Mesenchymal stem cell (in vitro differentiated cells and primary cell): ENCODE results near the gene OR52J3. TPM values are rescaled to one million over a fixed set of nuclear protein-coding genes. Genes with fewer than 3 reads are reported as not detected.

Source experiments
- DNase-seq: peaks from one replicate; pipeline ENCODE4 v3.0.0-alpha.2; 2013
- H2AFZ ChIP-seq: one replicate; pipeline ENCODE4 v1.6.1; 2013; ENCODE audit warnings: low read depth, mild to moderate bottlenecking, control low read depth, inconsistent platforms, low read length, moderate library complexity
- H2AK5ac ChIP-seq: 2 replicates; pipeline ENCODE4 v1.6.1; 2013; ENCODE audit warnings: low read length, moderate library complexity, mild to moderate bottlenecking, inconsistent platforms; ENCODE audit not compliant: severe bottlenecking
- H2BK120ac ChIP-seq: one replicate; pipeline ENCODE4 v1.6.1; 2013; ENCODE audit warnings: low read depth, mild to moderate bottlenecking, inconsistent platforms, low read length, moderate library complexity
- H2BK12ac ChIP-seq, 2 experiments: one replicate each; pipeline ENCODE4 v1.6.1; 2013; ENCODE audit warnings: inconsistent platforms in 2 of 2, low read length in 2 of 2, mild to moderate bottlenecking in 2 of 2, moderate library complexity in 2 of 2, control low read depth in 1 of 2
- H2BK15ac ChIP-seq: one replicate; pipeline ENCODE4 v1.6.1; 2013; ENCODE audit warnings: mild to moderate bottlenecking, low read depth, inconsistent platforms; ENCODE audit not compliant: poor library complexity, severe bottlenecking
- H2BK5ac ChIP-seq: 2 replicates; pipeline ENCODE4 v1.6.1; 2013; ENCODE audit warnings: low read depth, mild to moderate bottlenecking, low read length, control low read depth, inconsistent platforms; ENCODE audit not compliant: poor library complexity, severe bottlenecking
- H3K14ac ChIP-seq, 2 experiments: one replicate each; pipeline ENCODE4 v1.6.1; 2013; ENCODE audit warnings: inconsistent platforms in 2 of 2, low read length in 2 of 2, control low read depth in 1 of 2, mild to moderate bottlenecking in 1 of 2, moderate library complexity in 1 of 2
- H3K18ac ChIP-seq, 2 experiments: one replicate each; pipeline ENCODE4 v1.6.1; 2013; ENCODE audit warnings: inconsistent platforms in 2 of 2, low read length in 2 of 2, control low read depth in 1 of 2, low read depth in 1 of 2, mild to moderate bottlenecking in 1 of 2
- H3K23ac ChIP-seq, 2 experiments: one replicate each; pipeline ENCODE4 v1.6.1; 2013; ENCODE audit warnings: inconsistent platforms in 2 of 2, low read length in 2 of 2, mild to moderate bottlenecking in 2 of 2, moderate library complexity in 2 of 2, control low read depth in 1 of 2
- H3K27ac ChIP-seq: 2 replicates; pipeline ENCODE4 v1.5.1; 2013; ENCODE audit warnings: mild to moderate bottlenecking, moderate library complexity, low read length, control low read depth, inconsistent platforms; ENCODE audit not compliant: poor library complexity, severe bottlenecking
- H3K27me3 ChIP-seq, 2 experiments: 2 replicates each; pipeline versions ENCODE4 v1.6.1 to v1.7.0; 2013; ENCODE audit warnings: low read length in 2 of 2, mild to moderate bottlenecking in 2 of 2, moderate library complexity in 2 of 2, control low read depth in 1 of 2, inconsistent platforms in 1 of 2; ENCODE audit not compliant: control insufficient read depth in 1 of 2, insufficient read depth in 1 of 2
- H3K36me3 ChIP-seq, 2 experiments: 2 replicates each; pipeline versions ENCODE4 v1.6.1 to v1.7.0; 2013; ENCODE audit warnings: low read length in 2 of 2, control low read depth in 1 of 2, inconsistent platforms in 1 of 2, low read depth in 1 of 2, mild to moderate bottlenecking in 1 of 2; ENCODE audit not compliant: insufficient read depth in 2 of 2, control insufficient read depth in 1 of 2
- H3K4ac ChIP-seq, 2 experiments: one replicate each; pipeline ENCODE4 v1.6.1; 2013; ENCODE audit warnings: inconsistent platforms in 2 of 2, low read length in 2 of 2, mild to moderate bottlenecking in 2 of 2, moderate library complexity in 2 of 2, control low read depth in 1 of 2, low read depth in 1 of 2
- H3K4me1 ChIP-seq: 2 replicates; pipeline ENCODE4 v1.6.1; 2013; ENCODE audit warnings: low read depth, low read length, control low read depth; ENCODE audit not compliant: control insufficient read depth, insufficient read depth
- H3K4me2 ChIP-seq: 2 replicates; pipeline ENCODE4 v1.6.1; 2013; ENCODE audit warnings: low read length, mild to moderate bottlenecking, inconsistent platforms; ENCODE audit not compliant: poor library complexity, severe bottlenecking
- H3K4me3 ChIP-seq, 2 experiments: 2 replicates each; pipeline versions ENCODE4 v1.5.1 to v1.7.0; 2013; ENCODE audit warnings: low read length in 2 of 2, mild to moderate bottlenecking in 2 of 2, control low read depth in 1 of 2, low read depth in 1 of 2; ENCODE audit not compliant: insufficient read depth in 1 of 2
- H3K79me1 ChIP-seq: replicated peaks from 2 replicates; pipeline ENCODE4 v1.6.1; 2013; ENCODE audit warnings: mild to moderate bottlenecking, control low read depth, low read length, inconsistent platforms; ENCODE audit not compliant: poor library complexity, severe bottlenecking
- H3K9ac ChIP-seq: 2 replicates; pipeline ENCODE4 v1.7.0; 2013; ENCODE audit warnings: mild to moderate bottlenecking, low read length, moderate library complexity
- H3K9me3 ChIP-seq: 2 replicates; pipeline ENCODE4 v1.7.0; 2013; ENCODE audit warnings: mild to moderate bottlenecking, low read length; ENCODE audit not compliant: control insufficient read depth
- H4K8ac ChIP-seq: one replicate; pipeline ENCODE4 v1.6.1; 2013; ENCODE audit warnings: inconsistent platforms, mild to moderate bottlenecking, low read length, moderate library complexity
- H4K91ac ChIP-seq: one replicate; pipeline ENCODE4 v1.6.1; 2013; ENCODE audit warnings: mild to moderate bottlenecking, low read length, inconsistent platforms
- WGBS: methylation state at CpG from one replicate; pipeline ENCODE4 v1.1.7; 2013; ENCODE audit warnings: mixed read lengths; 5-methylcytosine and 5-hydroxymethylcytosine counted together
- polyA plus RNA-seq, 2 experiments: library from polyadenylated mRNA; stranded (reverse); fragments of 200-250 nt; gene quantifications; one replicate each; pipeline ENCODE4 v1.2.3, GENCODE V29; 2013

Gene OR52J3
- not detected for polyA plus RNA-seq (2013, experiment 1 of 2)
- not detected for polyA plus RNA-seq (2013, experiment 2 of 2)

DNA sequence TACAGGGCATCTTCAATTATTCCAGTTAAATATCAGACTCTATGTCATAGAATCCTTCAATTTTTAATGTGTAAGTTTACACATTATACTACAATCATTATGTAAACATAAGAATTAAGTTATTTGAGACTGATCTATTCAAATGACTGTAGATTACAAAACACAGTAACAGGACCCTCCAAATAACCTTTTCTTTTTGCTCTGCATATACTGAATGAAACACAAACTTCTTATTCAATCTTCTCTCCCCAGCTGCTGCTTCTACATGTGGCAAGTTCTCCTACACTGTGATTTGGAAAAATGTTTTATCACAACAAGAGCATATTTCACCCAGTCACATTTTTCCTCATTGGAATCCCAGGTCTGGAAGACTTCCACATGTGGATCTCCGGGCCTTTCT is at the start of gene OR52J3:
Gene OR52J3 (plus strand): TSS at position 301 of the 400 bp plus-strand sequence. CDS start 0 bp downstream, at position 301.
- H2BK120ac ChIP-seq = no peak within 1 kb of the TSS
- no peak within 1 kb of the TSS for H3K4me3 ChIP-seq
- WGBS = 88% methylated on average over 1 of the region's 1 CpG

DNA sequence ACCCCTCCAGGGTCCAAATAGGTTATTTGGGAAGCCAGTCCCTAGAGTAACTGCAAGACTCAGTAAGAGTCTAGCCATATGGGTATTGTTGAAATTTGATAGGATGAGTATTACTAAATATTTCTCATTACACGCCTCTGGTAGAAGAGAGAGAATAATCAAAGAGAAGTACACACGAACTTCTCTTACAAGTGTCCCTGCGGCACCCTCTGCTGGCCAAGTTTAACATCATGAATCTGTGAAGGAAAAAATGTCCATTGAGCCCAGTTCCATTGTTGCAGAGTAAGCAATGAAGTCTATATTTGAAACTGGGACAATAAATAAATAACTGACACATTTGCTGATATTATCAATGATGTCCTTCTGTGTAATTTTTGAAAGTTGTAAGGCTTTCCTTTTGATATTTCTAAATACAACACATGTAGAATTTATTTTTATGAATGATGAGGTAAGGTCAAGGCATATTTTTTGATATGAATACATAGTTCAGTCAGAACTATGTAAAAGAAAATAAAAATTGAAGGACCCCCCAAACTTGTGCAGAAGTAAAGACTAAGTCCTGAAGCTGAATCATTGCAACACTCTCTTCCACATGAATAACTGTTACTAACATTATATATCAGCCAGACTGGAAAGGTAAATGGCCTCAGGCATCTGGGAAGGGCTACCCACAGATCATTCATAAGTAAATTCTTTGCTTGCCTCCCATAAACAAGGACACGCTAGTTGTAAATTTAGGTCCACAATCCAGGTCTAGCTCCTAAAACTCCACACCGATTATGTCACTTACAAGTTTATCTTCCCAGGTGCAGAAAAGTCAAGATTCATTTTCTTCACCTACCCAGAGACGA is 41.7 kb upstream of the OR52J3 start:
- no peak overlapping the region for H2BK5ac ChIP-seq

More for the DNA sequence above, at the start of gene OR52J3:
- no peak within 1 kb of the TSS for H3K14ac ChIP-seq
- H2AK5ac ChIP-seq = no peak within 1 kb of the TSS
- no peaks in the 10 kb centered on the region for H3K36me3 ChIP-seq
- H2AFZ ChIP-seq = no peak within 1 kb of the TSS
- no peak within 1 kb of the TSS for H2BK5ac ChIP-seq
- H3K4me1 ChIP-seq = no peaks in the 10 kb centered on the region
- H4K91ac ChIP-seq = no peak within 1 kb of the TSS
- H3K79me1 ChIP-seq = no peaks in the 10 kb centered on the region
- H3K9ac ChIP-seq = no peak within 1 kb of the TSS
- H2BK12ac ChIP-seq = no peak within 1 kb of the TSS
- no peak within 1 kb of the TSS for H4K8ac ChIP-seq
- no peak for DNase-seq
- no peak within 1 kb of the TSS for H3K4me2 ChIP-seq
- H3K18ac ChIP-seq = no peak within 1 kb of the TSS
- no peaks in the 10 kb centered on the region for H3K9me3 ChIP-seq
- H3K27me3 ChIP-seq = no peaks in the 10 kb centered on the region
- H3K4ac ChIP-seq = no peak within 1 kb of the TSS
- no peak within 1 kb of the TSS for H3K27ac ChIP-seq
- H3K23ac ChIP-seq = no peak within 1 kb of the TSS
- H2BK15ac ChIP-seq = no peak within 1 kb of the TSS

DNA sequence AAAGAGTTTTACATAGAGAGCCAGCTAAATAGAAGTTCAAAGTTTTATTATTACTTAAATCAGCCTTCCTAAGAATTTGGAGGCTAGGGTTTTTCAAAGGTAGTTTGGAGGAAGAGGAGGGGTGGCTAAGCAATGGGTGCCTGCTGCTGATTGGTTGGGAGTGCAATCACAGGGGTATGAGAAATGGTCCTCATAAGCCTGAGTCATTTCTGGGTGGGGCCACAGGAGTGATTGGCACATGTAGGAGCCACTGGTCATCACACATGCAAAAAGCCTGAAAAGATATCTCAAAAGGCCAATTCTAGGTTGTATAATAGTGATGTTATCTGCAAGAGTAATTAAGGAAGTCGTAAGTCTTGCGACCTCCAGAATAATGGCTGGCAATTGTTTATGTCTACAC is 38.8 kb upstream of the OR52J3 start:
- H3K4me1 ChIP-seq = no peaks in the 10 kb centered on the region
- H2BK15ac ChIP-seq = no peak overlapping the region
- no peak overlapping the region for H2BK120ac ChIP-seq
- no peak overlapping the region for H3K4me3 ChIP-seq
- no peak overlapping the region for H2AFZ ChIP-seq
- no peaks in the 10 kb centered on the region for H3K36me3 ChIP-seq
- H3K9ac ChIP-seq = no peak overlapping the region
- H2AK5ac ChIP-seq = no peak overlapping the region
- H3K14ac ChIP-seq = no peak overlapping the region
- H2BK5ac ChIP-seq = no peak overlapping the region
- no peaks in the 10 kb centered on the region for H3K79me1 ChIP-seq
- no peak overlapping the region for H4K8ac ChIP-seq
- no peaks in the 10 kb centered on the region for H3K9me3 ChIP-seq
- peaks cover under 1 to 18% of the 10 kb centered on the region in 2 experiments for H3K27me3 ChIP-seq
- WGBS = no CpG with 5 or more reads among the region's 2 CpGs
- peak; percentile 2 for DNase-seq
- H3K4ac ChIP-seq = no peak overlapping the region
- no peak overlapping the region for H2BK12ac ChIP-seq
- no peak overlapping the region for H3K23ac ChIP-seq
- H4K91ac ChIP-seq = no peak overlapping the region
- no peak overlapping the region for H3K4me2 ChIP-seq
- no peak overlapping the region for H3K27ac ChIP-seq
- no peak overlapping the region for H3K18ac ChIP-seq

More for the DNA sequence above, 41.7 kb upstream of the OR52J3 start:
- Histone ChIP-seq H3K4me2 (no peak overlapping the region), H3K36me3 (no peaks in the 10 kb centered on the region), H2AK5ac (no peak overlapping the region), H3K23ac (no peak overlapping the region), H2BK120ac (no peak overlapping the region), H3K27me3 (peaks cover 3 to 21% of the 10 kb centered on the region in 2 experiments), H3K27ac (no peak overlapping the region), H3K18ac (no peak overlapping the region), H2AFZ (no peak overlapping the region), H3K79me1 (no peaks in the 10 kb centered on the region), H3K4ac (no peak overlapping the region), H2BK12ac (no peak overlapping the region), H4K8ac (no peak overlapping the region), H2BK15ac (no peak overlapping the region), H4K91ac (no peak overlapping the region), H3K14ac (no peak overlapping the region), H3K4me3 (no peak overlapping the region), H3K9ac (no peak overlapping the region), H3K4me1 (no peaks in the 10 kb centered on the region), H3K9me3 (no peaks in the 10 kb centered on the region)
- WGBS = 60% methylated on average over 4 of the region's 6 CpGs
- peak; percentile 54 for DNase-seq

DNA sequence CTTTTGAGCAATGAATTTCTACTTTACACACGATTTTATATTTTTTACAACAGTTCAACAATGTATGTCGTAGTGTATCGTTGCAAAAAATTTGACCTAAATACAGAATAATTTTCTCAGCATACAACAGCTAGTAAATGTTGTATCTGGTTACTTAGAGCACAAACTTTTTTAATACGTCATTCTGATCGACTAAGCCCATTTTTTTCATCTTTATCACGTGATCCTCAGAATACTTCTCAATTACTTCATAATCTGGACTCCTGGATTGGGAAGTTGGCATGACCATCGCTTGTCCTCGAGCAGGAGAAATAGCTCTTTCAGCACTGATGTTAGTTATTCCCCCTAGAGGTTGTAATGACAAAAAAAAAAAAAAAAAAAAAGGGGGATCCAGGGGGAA is 35.1 kb upstream of the OR52J3 start:
- 77% methylated on average over 8 of the region's 8 CpGs for WGBS

More for the DNA sequence above, 35.1 kb upstream of the OR52J3 start:
- H3K36me3 ChIP-seq = no peaks in the 10 kb centered on the region
- no peak overlapping the region for H2BK5ac ChIP-seq
- H3K14ac ChIP-seq = no peak overlapping the region
- no peak overlapping the region for H3K4me2 ChIP-seq
- H3K4me1 ChIP-seq = no peaks in the 10 kb centered on the region
- no peak overlapping the region for H2BK12ac ChIP-seq
- no peak overlapping the region for H3K27ac ChIP-seq
- no peak overlapping the region for H2AFZ ChIP-seq
- no peak overlapping the region for H4K8ac ChIP-seq
- H3K23ac ChIP-seq = no peak overlapping the region
- no peak overlapping the region for H3K4me3 ChIP-seq
- no peaks in the 10 kb centered on the region for H3K27me3 ChIP-seq
- no peak overlapping the region for H3K9ac ChIP-seq
- no peak for DNase-seq
- H3K4ac ChIP-seq = no peak overlapping the region
- no peak overlapping the region for H2AK5ac ChIP-seq
- no peak overlapping the region for H3K18ac ChIP-seq
- H4K91ac ChIP-seq = no peak overlapping the region
- no peak overlapping the region for H2BK15ac ChIP-seq
- no peaks in the 10 kb centered on the region for H3K79me1 ChIP-seq
- H3K9me3 ChIP-seq = peaks cover 5% of the 10 kb centered on the region
- H2BK120ac ChIP-seq = no peak overlapping the region
